Activated naive CD8-positive, alpha-beta T cell treated with anti-CD3 and anti-CD28 coated beads, Interleukin-2, amount 50 U/mL, for 16 hours (primary cell): ENCODE measurements around the gene SGMS1.
"Not testable (repeated sequence)": the region's sequence is repeated elsewhere in the genome, so short reads cannot be mapped to it uniquely, and the experiment has no call there.

ENCODE experiments used
- DNase-seq: peaks from one replicate; pipeline ENCODE4 v3.0.0-alpha.2; 2020; ENCODE audit warnings: low read depth, low spot score

SGMS1 gene

DNA sequence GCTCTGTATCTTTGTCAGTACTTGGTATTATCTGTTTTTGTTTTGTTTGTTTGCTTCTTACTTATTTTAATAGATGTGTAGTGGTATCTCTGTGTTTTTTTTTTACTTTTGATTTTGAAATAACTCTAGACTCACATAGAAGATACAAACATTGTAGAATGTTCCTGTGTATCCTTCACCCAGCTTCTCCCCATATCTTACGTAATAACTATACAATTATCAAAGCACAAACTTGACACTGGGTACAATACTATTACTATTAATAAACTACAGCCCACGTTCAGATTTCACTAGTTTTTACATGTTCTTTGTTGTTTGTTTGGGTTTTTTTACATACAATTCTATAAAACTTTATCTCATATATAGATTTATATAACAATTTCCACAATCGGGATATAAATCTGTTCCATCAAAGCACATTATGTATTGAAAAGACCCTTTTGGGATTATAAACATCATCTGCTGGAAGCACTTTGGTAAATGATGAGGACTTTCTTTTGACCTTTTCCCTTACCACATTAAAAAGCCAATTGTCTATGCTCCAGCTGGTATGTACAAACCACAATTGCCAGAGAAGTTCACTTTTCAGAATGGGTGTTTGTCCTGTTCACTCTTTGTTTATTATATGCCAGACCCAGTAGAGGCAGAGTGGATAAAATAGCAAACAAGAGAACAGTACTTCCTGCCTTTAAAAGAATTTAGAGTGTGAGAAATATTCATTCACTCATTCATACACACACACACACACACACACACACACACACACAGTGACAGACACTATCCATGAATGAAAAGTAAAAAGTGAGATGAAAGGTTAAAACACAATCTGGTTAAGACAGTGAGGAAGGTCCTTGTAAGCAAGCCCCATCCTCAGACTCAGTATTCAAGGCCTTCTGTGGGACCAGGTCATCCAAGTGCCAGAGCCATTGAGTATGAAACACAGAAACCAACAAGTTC is 113.0 kb downstream of the SGMS1 start:
- no peak for DNase-seq

GRCh38 chr10:50508315-50509051 is 115.3 kb downstream of the SGMS1 start:
- no peak for DNase-seq

- DNase-seq = no peak
Observed at GRCh38 chr10:50506861-50507573, 116.7 kb downstream of the SGMS1 start.

DNA sequence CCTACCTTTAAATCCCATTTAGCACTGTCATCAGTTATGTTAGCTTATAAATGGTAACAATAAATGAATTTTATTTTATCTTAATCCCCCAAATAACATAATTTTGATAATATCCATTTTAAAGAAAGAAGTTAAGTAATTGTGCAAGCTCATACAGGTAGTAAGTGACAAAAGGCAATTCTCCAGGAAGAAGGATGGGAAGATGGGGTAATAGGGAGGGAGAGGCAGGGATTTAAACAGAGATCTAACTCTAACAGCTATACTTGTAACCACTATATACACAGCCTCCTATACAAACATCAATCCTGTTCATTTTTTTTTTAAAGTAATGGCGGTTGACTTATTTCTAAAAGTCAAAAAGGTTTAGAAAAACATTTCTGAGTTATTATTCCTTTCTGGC is 119.4 kb downstream of the SGMS1 start:
- DNase-seq = no peak

DNA sequence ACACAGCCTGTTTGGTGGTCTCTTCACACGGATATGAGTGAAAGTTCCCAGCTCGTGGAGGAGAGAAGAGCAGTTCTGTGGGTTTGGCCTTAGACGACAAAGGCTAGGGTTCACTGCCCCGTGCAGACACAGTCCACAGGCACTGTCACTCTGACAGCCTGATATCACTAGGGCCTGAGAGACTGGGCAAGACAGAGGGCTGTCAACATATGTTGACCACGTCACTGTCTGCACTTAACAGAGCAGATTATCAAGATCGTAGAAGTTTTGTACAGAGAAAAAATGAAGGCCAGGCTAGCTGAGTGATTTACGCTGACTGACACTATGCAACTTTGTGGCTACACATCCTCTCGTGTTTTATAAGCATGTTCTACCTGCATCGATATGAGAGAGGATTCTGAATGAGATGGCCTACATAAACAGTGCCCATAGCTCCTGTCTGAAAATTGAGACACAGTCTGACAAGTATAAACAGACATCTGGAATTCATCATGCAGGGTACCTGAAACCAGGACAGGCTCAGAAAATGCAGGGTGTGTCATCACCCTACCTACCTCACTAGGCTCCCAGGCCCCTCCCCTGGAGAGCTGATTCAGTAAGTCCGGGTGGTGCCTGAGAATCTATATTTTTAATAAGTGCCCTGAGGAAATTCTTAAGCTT is 120.0 kb downstream of the SGMS1 start:
- no peak for DNase-seq

GRCh38 chr10:50503156-50503555 is 120.6 kb downstream of the SGMS1 start:
- not testable (repeated sequence) for DNase-seq

GRCh38 chr10:50501924-50502452 is 121.8 kb downstream of the SGMS1 start:
- no peak for DNase-seq

- no peak for DNase-seq
Observed at GRCh38 chr10:50501478-50501877, 122.3 kb downstream of the SGMS1 start.

GRCh38 chr10:50498465-50498864 is 125.3 kb downstream of the SGMS1 start:
- no peak for DNase-seq

GRCh38 chr10:50497758-50498157 is 126.0 kb downstream of the SGMS1 start:
- DNase-seq = no peak

DNA sequence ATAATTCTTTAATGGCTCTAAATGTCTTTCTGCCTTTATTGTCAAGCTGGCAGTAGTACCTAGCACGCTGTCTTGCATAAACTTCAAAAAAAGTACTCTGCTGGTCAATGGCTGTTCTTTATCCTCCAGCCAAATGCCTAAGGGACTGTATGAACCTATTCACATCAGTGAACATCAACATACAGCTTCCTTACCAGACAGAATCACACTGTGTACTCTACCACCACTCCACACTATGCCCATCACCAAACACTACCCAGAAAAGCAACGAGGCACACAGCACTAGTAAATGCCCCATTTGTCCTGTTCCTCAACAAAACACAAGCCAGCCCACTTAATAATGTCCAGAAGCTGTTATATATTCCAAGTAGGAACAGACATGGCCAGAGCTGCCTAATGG is 127.5 kb downstream of the SGMS1 start:
- no peak for DNase-seq

GRCh38 chr10:50490241-50490640 is 133.5 kb downstream of the SGMS1 start:
- no peak for DNase-seq

GRCh38 chr10:50484550-50484949 is 139.2 kb downstream of the SGMS1 start:
- DNase-seq = not testable (repeated sequence)

DNA sequence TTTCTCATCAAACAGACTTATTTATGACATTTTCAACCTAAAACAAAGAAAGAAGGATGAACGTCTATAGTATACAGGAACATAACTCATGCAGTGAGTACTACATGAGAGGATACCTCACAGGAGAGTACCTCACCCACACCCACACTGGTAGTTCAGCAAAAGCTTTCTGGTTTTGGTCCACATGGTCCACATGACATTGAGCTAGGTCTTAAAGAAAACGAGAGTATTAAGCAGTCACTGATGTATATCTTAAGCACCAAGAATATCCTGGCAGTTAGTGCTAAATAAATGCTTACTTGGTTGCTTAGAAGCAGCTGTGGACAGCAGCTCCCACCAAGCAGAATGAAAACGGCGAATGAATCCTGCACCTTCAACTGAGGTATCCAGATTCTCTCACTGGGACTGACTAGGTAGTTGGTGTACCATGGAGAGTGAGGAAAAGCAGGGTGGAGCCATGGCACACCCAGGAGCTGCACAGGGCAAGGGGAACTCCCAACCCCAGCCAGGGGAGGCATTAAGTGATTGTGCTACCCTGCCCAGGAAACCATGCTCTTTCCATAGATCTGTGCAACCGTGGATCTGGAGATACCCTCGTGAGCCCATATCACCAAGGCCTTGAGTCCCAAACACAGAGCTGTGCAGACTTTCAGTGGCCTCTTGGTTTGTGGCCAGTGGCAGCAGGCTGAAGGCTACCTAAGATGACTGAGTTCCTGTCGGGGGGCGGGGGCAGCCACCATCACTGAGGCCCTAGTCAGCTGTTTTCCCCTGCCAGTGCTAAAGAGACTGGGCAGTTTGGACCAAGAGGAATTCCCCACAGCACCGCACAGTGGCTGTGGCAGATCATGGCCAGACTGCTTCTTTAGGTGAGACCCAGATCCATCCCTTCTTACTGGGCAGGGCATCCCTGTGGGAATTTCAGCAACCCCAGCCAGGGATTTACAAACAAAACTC is 143.4 kb downstream of the SGMS1 start:
- no peak for DNase-seq

GRCh38 chr10:50477287-50478203 is 146.2 kb downstream of the SGMS1 start:
- DNase-seq = no peak

DNA sequence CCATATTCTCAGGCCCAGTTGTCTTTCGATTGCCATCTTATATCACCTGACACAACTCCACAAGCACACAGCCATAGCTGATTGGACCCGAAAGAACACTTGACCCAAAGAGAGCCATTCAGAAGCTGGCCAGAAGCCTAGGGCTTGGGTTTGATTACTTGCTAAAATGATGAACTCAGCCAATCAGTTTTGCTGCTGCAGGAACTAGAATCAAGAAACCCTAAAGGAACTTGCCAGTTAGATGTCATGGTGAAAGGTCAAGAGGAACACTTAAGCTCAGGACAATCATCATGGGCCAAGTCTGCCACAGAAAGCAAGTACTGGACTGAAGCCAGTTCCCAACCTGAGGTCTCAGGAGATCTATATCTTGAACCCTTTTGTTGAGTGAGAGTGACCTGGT is 150.0 kb downstream of the SGMS1 start:
- DNase-seq = no peak

- no peak for DNase-seq
Observed at GRCh38 chr10:50472914-50473313, 150.8 kb downstream of the SGMS1 start.

DNA sequence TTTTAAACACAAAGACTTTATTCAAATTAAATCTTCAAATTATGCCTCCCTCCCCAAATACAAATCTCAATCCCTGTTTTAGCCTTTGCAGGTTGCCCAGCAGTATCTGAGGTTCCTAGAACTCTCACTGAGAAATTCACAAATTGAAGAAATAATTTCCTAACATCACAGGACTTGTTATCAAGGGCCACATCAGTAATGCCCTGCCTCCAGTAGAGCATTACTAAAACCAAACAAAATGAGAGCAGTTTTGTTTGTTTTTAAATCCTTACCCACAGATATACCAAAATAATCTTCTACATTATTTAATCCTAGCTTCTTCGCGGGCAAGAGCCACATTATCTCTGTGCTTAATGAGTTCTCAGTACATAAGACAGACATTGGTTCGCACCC is 152.2 kb downstream of the SGMS1 start:
- no peak for DNase-seq
